K562 (cell line): ENCODE results near the gene SLMAP.

Source experiments
- CEBPG ChIP-seq, 3 experiments: fragments of 200-800 bp in 1 of 3; sonication (Bioruptor generic) in 1 of 3; sonication (generic) in 1 of 3; formaldehyde crosslinking in 1 of 3; IDR thresholded peaks in 2 of 3; conservative IDR thresholded peaks in 1 of 3; 2 replicates each; pipeline versions ENCODE4 v1.6.1 to v1.8.0; 2016 to 2022; ENCODE audit warnings: missing compliant biosample characterization in 2 of 3, missing genetic modification characterization in 2 of 3, mild to moderate bottlenecking in 1 of 3, missing genetic modification reagents in 1 of 3
- KLF10 ChIP-seq: fragments of 250-450 bp; sonication (Bioruptor Pico); IDR thresholded peaks from 2 replicates; pipeline ENCODE4 v1.6.1; 2021; ENCODE audit warnings: matching md5 sums
- MXI1 ChIP-seq: IDR thresholded peaks from 2 replicates; pipeline ENCODE4 v1.6.1; 2011; ENCODE audit warnings: low read depth, mild to moderate bottlenecking, improper control_type of control experiment, low read length
- POLR2A ChIP-seq: fragments of 450-650 bp; conservative IDR thresholded peaks from 2 replicates; pipeline ENCODE4 v1.6.1; 2016
- TBP ChIP-seq: optimal IDR thresholded peaks from 2 replicates; pipeline ENCODE3; 2011; ENCODE audit warnings: low read depth, low read length, improper control_type of control experiment
- YY1 ChIP-seq, 3 experiments: IDR thresholded peaks; 2 replicates each; pipeline ENCODE4 v1.6.1; 2011; ENCODE audit warnings: low read length in 2 of 3, mild to moderate bottlenecking in 2 of 3, moderate library complexity in 2 of 3, borderline replicate concordance in 1 of 3, control low read depth in 1 of 3, low read depth in 1 of 3; ENCODE audit not compliant: insufficient read depth in 3 of 3, insufficient replicate concordance in 2 of 3, control insufficient read depth in 1 of 3, insufficient read length in 1 of 3; ENCODE audit errors: extremely low read depth in 1 of 3
- ZNF143 ChIP-seq: sonication (generic); formaldehyde crosslinking; IDR thresholded peaks from 2 replicates; pipeline ENCODE4 v1.9.0; 2022; ENCODE audit warnings: mild to moderate bottlenecking, missing genetic modification reagents
- ZNF644 ChIP-seq: fragments of 200-800 bp; sonication (Bioruptor generic); IDR thresholded peaks from 2 replicates; pipeline ENCODE4 v1.6.1; 2016; ENCODE audit warnings: low read depth, missing genetic modification characterization, missing compliant biosample characterization
- TF ChIP-seq, protein P1 (sequence below), 3 experiments: IDR thresholded peaks in 2 of 3; conservative IDR thresholded peaks in 1 of 3; 2 replicates each; pipeline ENCODE4 v1.5.1; 2011 to 2012; ENCODE audit warnings: low read length in 3 of 3, mild to moderate bottlenecking in 3 of 3, control low read depth in 2 of 3, improper control_type of control experiment in 1 of 3, inconsistent platforms in 1 of 3, low read depth in 1 of 3, mixed read lengths in 1 of 3, moderate library complexity in 1 of 3; ENCODE audit not compliant: insufficient read depth in 2 of 3
- TF ChIP-seq, protein P2 (sequence below): sonication (generic); formaldehyde crosslinking; IDR thresholded peaks from 2 replicates; pipeline ENCODE4 v1.8.1; 2023; ENCODE audit warnings: mild to moderate bottlenecking, missing genetic modification reagents

DNA sequence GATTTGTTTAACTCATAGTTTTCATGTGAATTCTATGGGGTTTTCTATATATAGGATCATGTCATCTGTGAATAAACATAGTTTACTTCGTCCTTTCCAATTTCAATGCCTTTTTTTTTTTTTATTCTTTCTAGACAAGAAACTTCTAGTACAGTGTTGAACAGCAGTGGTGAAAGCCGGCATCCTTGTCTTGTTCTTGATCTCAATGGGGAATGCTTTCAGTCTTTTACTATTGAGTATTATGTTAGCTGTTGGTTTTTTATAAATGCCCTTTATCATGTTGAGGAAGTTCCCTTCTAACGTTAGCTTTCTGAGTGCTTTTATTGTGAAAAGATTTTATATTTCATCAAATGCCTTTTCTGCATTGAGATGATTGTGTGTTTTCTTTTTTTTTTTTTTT, 69.0 kb downstream of the SLMAP start:
- no peak for TF ChIP-seq POLR2A
- TF ChIP-seq TBP = no peak
- no peak for TF ChIP-seq ZNF644 (tag)
- TF ChIP-seq ZNF143 (CRISPR knock-in tag) = no peak
- no peak for TF ChIP-seq CEBPG (CRISPR knock-in tag; IDR thresholded peaks at IDR 0.05)
- no peak for TF ChIP-seq CEBPG (tag; conservative IDR thresholded peaks at IDR 0.05 in 1 of 2, IDR thresholded peaks at IDR 0.05 in 1 of 2)
- TF ChIP-seq, protein P1, sequence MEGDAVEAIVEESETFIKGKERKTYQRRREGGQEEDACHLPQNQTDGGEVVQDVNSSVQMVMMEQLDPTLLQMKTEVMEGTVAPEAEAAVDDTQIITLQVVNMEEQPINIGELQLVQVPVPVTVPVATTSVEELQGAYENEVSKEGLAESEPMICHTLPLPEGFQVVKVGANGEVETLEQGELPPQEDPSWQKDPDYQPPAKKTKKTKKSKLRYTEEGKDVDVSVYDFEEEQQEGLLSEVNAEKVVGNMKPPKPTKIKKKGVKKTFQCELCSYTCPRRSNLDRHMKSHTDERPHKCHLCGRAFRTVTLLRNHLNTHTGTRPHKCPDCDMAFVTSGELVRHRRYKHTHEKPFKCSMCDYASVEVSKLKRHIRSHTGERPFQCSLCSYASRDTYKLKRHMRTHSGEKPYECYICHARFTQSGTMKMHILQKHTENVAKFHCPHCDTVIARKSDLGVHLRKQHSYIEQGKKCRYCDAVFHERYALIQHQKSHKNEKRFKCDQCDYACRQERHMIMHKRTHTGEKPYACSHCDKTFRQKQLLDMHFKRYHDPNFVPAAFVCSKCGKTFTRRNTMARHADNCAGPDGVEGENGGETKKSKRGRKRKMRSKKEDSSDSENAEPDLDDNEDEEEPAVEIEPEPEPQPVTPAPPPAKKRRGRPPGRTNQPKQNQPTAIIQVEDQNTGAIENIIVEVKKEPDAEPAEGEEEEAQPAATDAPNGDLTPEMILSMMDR (IDR thresholded peaks at IDR 0.05 in 2 of 3, conservative IDR thresholded peaks at IDR 0.05 in 1 of 3; ENCODE audit: insufficient read depth in 2 of 3, low read depth in 1 of 3, low read length in 3 of 3) = no peak
- no peak for TF ChIP-seq MXI1
- no peak for TF ChIP-seq YY1 (IDR thresholded peaks at IDR 0.05; ENCODE audit: borderline replicate concordance in 1 of 3, control insufficient read depth in 1 of 3, extremely low read depth in 1 of 3, insufficient read depth in 3 of 3, insufficient read length in 1 of 3, insufficient replicate concordance in 2 of 3, low read depth in 1 of 3, low read length in 2 of 3)
- TF ChIP-seq, protein P2, sequence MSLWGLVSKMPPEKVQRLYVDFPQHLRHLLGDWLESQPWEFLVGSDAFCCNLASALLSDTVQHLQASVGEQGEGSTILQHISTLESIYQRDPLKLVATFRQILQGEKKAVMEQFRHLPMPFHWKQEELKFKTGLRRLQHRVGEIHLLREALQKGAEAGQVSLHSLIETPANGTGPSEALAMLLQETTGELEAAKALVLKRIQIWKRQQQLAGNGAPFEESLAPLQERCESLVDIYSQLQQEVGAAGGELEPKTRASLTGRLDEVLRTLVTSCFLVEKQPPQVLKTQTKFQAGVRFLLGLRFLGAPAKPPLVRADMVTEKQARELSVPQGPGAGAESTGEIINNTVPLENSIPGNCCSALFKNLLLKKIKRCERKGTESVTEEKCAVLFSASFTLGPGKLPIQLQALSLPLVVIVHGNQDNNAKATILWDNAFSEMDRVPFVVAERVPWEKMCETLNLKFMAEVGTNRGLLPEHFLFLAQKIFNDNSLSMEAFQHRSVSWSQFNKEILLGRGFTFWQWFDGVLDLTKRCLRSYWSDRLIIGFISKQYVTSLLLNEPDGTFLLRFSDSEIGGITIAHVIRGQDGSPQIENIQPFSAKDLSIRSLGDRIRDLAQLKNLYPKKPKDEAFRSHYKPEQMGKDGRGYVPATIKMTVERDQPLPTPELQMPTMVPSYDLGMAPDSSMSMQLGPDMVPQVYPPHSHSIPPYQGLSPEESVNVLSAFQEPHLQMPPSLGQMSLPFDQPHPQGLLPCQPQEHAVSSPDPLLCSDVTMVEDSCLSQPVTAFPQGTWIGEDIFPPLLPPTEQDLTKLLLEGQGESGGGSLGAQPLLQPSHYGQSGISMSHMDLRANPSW = no peak
- TF ChIP-seq KLF10 (CRISPR knock-in tag) = no peak
